ENCODE results near the gene CDH15. TPM values are rescaled to one million over a fixed set of nuclear protein-coding genes. Genes with fewer than 3 reads are reported as not detected.

Gene CDH15
- total RNA-seq, 1 donor: under 0.01 TPM

- TF ChIP-seq CTCF (IDR thresholded peaks at IDR 0.05; ENCODE audit: insufficient read depth, low read depth, low read length): no peak
- no peak overlapping the region for H3K4me3 ChIP-seq (ENCODE audit: low read depth, low read length)
- no peak for DNase-seq (ENCODE audit: low read depth)
These were observed 39.8 kb upstream of the CDH15 start for GRCh38 chr16:89131783-89132182.

GRCh38 chr16:89132194-89133005, 39.1 kb upstream of the CDH15 start:
- TF ChIP-seq CTCF (IDR thresholded peaks at IDR 0.05; ENCODE audit: insufficient read depth, low read depth, low read length): no peak
- no peak for DNase-seq (ENCODE audit: low read depth)
- H3K4me3 ChIP-seq (ENCODE audit: low read depth, low read length): no peak overlapping the region

GRCh38 chr16:89133457-89134127, 38.0 kb upstream of the CDH15 start:
- no peak overlapping the region for H3K4me3 ChIP-seq (ENCODE audit: low read depth, low read length)
- no peak for DNase-seq (ENCODE audit: low read depth)
- no peak for TF ChIP-seq CTCF (IDR thresholded peaks at IDR 0.05; ENCODE audit: insufficient read depth, low read depth, low read length)

- TF ChIP-seq CTCF (IDR thresholded peaks at IDR 0.05; ENCODE audit: insufficient read depth, low read depth, low read length): no peak
- no peak for DNase-seq (ENCODE audit: low read depth)
- no peak overlapping the region for H3K4me3 ChIP-seq (ENCODE audit: low read depth, low read length)
These were observed 37.3 kb upstream of the CDH15 start for GRCh38 chr16:89134269-89134668.

- H3K4me3 ChIP-seq (ENCODE audit: low read depth, low read length): no peak overlapping the region
- no peak for DNase-seq (ENCODE audit: low read depth)
- TF ChIP-seq CTCF (IDR thresholded peaks at IDR 0.05; ENCODE audit: insufficient read depth, low read depth, low read length): no peak
These were observed 36.4 kb upstream of the CDH15 start for GRCh38 chr16:89135166-89135565.

- H3K4me3 ChIP-seq (ENCODE audit: low read depth, low read length): no peak overlapping the region
- DNase-seq (ENCODE audit: low read depth): no peak
- TF ChIP-seq CTCF (IDR thresholded peaks at IDR 0.05; ENCODE audit: insufficient read depth, low read depth, low read length): no peak
These were observed 35.4 kb upstream of the CDH15 start for GRCh38 chr16:89135971-89136765.
